Limb (tissue), 2 donors: Measurements from ENCODE around the gene PNCK.

Experiments
- DNase-seq, 2 donors: peaks; one replicate each; pipeline ENCODE4 v3.0.0-alpha.2; 2016; ENCODE audit errors: extremely low spot score in 2 of 2

The PNCK gene

GRCh38 chrX:153628665-153629064 is 44.9 kb downstream of the PNCK start:
- no peak for DNase-seq

- DNase-seq = no peak
Observed at GRCh38 chrX:153628129-153628528, 45.5 kb downstream of the PNCK start.

- no peak for DNase-seq
Observed at GRCh38 chrX:153627675-153628111, 45.9 kb downstream of the PNCK start.

GRCh38 chrX:153626863-153627674 is 46.5 kb downstream of the PNCK start:
- DNase-seq = no peak

- no peak for DNase-seq
Observed at GRCh38 chrX:153626025-153626633, 47.5 kb downstream of the PNCK start.

- no peak for DNase-seq
Observed at GRCh38 chrX:153625271-153626024, 48.2 kb downstream of the PNCK start.

GRCh38 chrX:153624196-153625091 is 49.2 kb downstream of the PNCK start:
- no peak for DNase-seq

- DNase-seq = no peak
Observed at GRCh38 chrX:153623310-153624029, 50.1 kb downstream of the PNCK start.

GRCh38 chrX:153622661-153623309 is 50.8 kb downstream of the PNCK start:
- no peak for DNase-seq

GRCh38 chrX:153621949-153622598 is 51.5 kb downstream of the PNCK start:
- DNase-seq = no peak

GRCh38 chrX:153620576-153620975 is 53.0 kb downstream of the PNCK start:
- no peak for DNase-seq
